ENCODE data around the gene CYBA. TPM values are rescaled to one million over a fixed set of nuclear protein-coding genes. Genes with fewer than 3 reads are reported as not detected.
"Not testable (repeated sequence)": the region's sequence is repeated elsewhere in the genome, so short reads cannot be mapped to it uniquely, and the experiment has no call there.

CYBA gene
- total RNA-seq, 2 donors from 2014 or later: 82.0 to 132 TPM

DNA sequence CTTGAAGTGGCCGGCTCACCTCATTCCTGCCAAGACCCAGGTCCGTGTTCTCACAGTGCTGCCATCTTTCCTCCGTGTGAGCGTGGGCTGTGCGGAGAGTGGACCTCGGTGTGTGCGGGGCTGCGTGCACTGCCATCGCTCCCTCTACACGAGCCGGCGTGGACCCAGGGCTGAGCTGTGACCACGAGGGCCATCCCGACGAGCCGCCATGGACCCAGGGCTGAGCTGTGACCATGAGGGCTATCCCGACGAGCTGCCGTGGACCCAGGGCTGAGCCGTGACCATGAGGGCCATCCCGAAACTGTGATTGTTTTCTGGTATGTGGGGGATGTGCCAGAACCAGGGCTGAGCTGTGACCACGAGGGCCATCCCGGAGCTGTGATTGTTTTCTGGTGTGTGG lies 21.0 kb upstream of the CYBA start:
- peaks cover 0 to 31% of the 10 kb centered on the region in 2 donors for H3K4me1 ChIP-seq
- H3K4me3 ChIP-seq: no peak overlapping the region
- no peaks in the 10 kb centered on the region for H3K9me3 ChIP-seq
- H3K36me3 ChIP-seq: no peaks in the 10 kb centered on the region
- H3K27ac ChIP-seq: no peak overlapping the region
- TF ChIP-seq, protein P1, sequence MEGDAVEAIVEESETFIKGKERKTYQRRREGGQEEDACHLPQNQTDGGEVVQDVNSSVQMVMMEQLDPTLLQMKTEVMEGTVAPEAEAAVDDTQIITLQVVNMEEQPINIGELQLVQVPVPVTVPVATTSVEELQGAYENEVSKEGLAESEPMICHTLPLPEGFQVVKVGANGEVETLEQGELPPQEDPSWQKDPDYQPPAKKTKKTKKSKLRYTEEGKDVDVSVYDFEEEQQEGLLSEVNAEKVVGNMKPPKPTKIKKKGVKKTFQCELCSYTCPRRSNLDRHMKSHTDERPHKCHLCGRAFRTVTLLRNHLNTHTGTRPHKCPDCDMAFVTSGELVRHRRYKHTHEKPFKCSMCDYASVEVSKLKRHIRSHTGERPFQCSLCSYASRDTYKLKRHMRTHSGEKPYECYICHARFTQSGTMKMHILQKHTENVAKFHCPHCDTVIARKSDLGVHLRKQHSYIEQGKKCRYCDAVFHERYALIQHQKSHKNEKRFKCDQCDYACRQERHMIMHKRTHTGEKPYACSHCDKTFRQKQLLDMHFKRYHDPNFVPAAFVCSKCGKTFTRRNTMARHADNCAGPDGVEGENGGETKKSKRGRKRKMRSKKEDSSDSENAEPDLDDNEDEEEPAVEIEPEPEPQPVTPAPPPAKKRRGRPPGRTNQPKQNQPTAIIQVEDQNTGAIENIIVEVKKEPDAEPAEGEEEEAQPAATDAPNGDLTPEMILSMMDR (IDR thresholded peaks at IDR 0.05): no peak
- DNase-seq (ENCODE audit: low spot score): no peak
- no peaks in the 10 kb centered on the region for H3K27me3 ChIP-seq

DNA sequence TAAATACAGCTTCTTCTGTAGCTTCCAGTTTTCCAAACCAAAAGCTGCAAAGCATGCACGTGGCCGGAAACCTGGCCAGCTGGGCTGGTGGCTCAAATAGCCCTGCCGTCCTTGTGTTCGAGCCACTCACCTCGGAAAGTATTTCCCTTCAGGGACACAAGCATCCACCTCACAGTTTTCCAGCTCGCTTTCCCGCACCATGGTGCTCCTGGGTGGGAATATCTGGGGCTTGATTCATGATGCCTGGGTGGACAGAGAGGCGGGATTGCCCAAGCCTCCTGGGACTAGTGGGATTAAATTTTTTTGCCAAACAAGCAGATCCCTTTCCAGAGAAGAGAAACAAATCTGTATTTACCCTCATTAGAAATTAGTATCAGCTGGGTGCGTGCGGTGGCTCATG lies 19.1 kb upstream of the CYBA start:
- Histone ChIP-seq H3K27ac (no peak overlapping the region), H3K4me1 (peaks cover 0 to 26% of the 10 kb centered on the region in 2 donors), H3K36me3 (no peaks in the 10 kb centered on the region), H3K27me3 (no peaks in the 10 kb centered on the region), H3K4me3 (no peak overlapping the region), H3K9me3 (no peaks in the 10 kb centered on the region)
- no peak for DNase-seq (ENCODE audit: low spot score)
- TF ChIP-seq, protein P1 (IDR thresholded peaks at IDR 0.05): no peak

DNA sequence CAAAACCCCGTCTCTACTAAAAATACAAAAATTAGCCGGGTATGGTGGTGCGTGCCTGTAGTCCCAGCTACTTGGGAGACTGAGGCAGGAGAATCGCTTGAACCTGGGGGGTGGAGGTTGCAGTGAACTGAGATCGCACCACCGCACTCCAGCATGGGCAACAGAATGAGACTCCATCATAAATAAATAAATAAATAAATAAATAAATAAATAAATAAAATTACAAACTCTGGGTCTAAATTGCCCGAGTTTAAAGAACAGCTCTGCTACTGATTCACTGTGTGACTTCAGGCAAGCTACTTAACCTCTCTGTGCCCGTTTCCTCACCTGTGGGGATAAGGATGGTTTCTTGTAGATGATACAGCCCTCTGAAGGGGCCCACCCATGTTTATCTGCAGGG lies 18.6 kb upstream of the CYBA start:
- peaks cover 0 to 26% of the 10 kb centered on the region in 2 donors for H3K4me1 ChIP-seq
- not testable (repeated sequence) for H3K9me3 ChIP-seq; H3K27ac ChIP-seq; DNase-seq (ENCODE audit: low spot score); H3K4me3 ChIP-seq; H3K27me3 ChIP-seq; H3K36me3 ChIP-seq

DNA sequence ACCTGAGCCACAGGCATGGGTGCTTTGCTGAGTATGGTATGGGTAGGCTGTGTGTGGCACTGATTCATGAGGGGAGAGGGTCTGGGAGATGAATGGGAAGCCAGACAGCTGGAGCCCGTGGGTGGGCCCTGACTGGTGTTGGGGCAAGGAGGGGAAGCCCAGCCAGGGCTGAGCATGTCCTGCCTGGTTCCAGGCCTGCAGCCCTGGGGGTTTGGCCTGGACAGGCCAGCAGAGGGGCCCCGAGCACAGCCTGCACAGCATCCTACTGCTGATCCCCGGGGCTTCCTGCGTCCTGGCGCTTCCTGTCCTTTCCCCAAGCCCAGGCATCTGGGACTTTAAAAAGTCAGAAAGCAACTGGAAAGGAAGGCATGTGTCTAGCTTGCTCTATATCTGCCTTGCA lies 16.6 kb upstream of the CYBA start:
- no peak for DNase-seq (ENCODE audit: low spot score)
- TF ChIP-seq, protein P1 (IDR thresholded peaks at IDR 0.05): no peak
- Histone ChIP-seq H3K4me1 (peaks cover 0 to 21% of the 10 kb centered on the region in 2 donors), H3K9me3 (no peaks in the 10 kb centered on the region), H3K27me3 (no peaks in the 10 kb centered on the region), H3K4me3 (no peak overlapping the region), H3K27ac (no peak overlapping the region), H3K36me3 (no peaks in the 10 kb centered on the region)

DNA sequence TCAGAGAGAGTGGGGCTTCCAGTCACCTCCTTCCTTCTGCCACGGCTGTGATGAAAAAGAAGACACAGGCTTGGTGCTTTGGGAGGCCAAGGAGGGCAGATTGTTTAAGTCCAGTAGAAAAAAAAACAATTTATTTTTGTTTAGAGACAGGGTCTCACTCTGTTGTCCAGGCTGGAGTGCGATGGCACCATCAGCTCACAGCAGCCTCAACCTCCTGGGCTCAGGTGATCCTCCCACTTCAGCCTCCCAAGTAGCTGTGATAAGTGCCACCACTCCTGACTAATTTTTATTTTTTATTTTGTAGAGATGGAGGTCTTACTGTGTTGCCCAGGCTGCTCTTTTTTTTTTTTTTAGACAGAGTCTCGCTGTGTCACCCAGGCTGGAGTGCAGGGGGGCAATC lies 14.7 kb upstream of the CYBA start:
- DNase-seq (ENCODE audit: low spot score): no peak
- H3K27ac ChIP-seq: no peak overlapping the region
- H3K27me3 ChIP-seq: no peaks in the 10 kb centered on the region
- TF ChIP-seq, protein P1 (IDR thresholded peaks at IDR 0.05): no peak
- no peak overlapping the region for H3K4me3 ChIP-seq
- no peaks in the 10 kb centered on the region for H3K36me3 ChIP-seq
- H3K9me3 ChIP-seq: no peaks in the 10 kb centered on the region
- peaks cover 0 to 20% of the 10 kb centered on the region in 2 donors for H3K4me1 ChIP-seq

DNA sequence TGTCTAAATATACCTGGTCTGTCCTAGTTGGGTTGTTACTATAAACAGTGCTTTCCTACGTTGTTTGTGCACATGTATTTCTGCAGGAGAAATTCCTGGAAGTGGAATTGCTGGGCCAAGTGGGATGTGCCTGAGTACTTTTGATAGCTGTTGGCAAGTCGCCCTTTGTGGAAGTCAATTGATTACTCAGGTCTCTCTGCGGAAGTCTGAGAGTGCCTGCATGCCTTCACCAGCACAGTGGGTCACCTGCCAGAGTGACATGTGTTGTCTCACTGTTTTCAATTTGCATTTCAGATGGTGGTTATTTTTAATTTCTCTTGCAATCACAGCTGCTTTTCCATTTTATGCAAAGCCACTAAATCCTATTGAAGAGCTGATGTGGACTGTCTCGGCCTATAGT lies 14.3 kb upstream of the CYBA start:
- TF ChIP-seq, protein P1 (IDR thresholded peaks at IDR 0.05): no peak
- Histone ChIP-seq H3K4me3 (no peak overlapping the region), H3K36me3 (no peaks in the 10 kb centered on the region), H3K4me1 (peaks cover 0 to 20% of the 10 kb centered on the region in 2 donors), H3K9me3 (no peaks in the 10 kb centered on the region), H3K27ac (no peak overlapping the region), H3K27me3 (no peaks in the 10 kb centered on the region)
- DNase-seq (ENCODE audit: low spot score): no peak
